CD4-positive, alpha-beta T cell treated with Interleukin-15 for 1 hour (primary cell): ENCODE data around the gene ADGRD2.

ENCODE experiments used
- DNase-seq: peaks from one replicate; pipeline ENCODE4 v3.0.0-alpha.2; 2020

The ADGRD2 gene

GRCh38 chr9:124482431-124483031, 32.3 kb downstream of the ADGRD2 start:
- no peak for DNase-seq

- DNase-seq, result no peak
These were observed 33.2 kb downstream of the ADGRD2 start for GRCh38 chr9:124483481-124483880.

GRCh38 chr9:124485201-124485600, 35.0 kb downstream of the ADGRD2 start:
- DNase-seq, result no peak

DNA sequence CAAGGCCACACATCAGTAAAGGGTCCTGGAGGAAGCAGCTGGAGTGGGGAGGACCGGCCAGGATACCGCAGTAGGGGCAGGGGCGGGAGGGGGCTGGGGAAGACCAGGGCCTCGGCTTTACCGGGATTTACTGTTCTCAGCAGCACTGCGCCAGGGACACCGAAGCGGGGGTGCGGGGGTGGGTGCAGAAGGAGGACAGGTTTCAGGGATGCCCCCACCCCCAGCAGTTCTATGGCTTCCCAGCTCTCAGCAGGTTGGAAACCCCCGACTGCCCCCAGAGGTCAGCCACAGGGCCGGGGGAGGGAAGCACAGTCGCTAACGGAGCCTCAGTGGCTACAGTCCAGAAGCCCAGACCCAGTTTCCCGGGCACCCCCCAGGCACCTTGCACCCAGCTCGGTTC, 35.7 kb downstream of the ADGRD2 start:
- DNase-seq, result no peak

GRCh38 chr9:124486778-124487259, 36.6 kb downstream of the ADGRD2 start:
- DNase-seq, result no peak

- no peak for DNase-seq
These were observed 37.3 kb downstream of the ADGRD2 start for GRCh38 chr9:124487260-124488182.

DNA sequence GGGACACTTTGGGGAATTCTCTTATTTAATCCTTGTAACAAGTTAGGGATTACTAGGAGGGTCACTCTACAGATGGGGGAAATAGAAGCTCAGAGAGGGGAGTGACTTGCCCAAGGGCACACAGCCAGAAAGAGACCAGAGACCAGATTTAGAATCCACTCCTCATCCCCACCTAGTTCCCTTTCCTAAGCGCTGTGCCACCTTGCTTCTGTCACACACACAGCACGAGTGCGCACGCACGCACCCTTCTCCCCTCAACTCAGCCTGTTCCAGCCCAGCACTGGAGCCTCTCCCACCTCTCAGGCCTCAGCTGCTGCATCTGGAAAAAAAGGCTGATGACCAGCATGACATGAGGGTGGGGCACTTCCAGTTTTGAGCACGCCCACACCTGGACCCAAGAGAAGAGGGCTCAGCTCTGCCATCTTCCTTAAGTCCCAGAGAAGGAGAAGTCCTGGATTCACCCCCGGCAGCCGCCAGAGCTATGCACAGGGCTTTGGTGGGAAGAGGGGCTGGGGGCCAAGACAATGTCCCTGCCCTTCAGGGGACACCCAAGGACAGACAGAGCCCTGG, 38.5 kb downstream of the ADGRD2 start:
- no peak for DNase-seq

- no peak for DNase-seq
These were observed 39.0 kb downstream of the ADGRD2 start for GRCh38 chr9:124489222-124489621.

GRCh38 chr9:124490004-124490403, 39.8 kb downstream of the ADGRD2 start:
- no peak for DNase-seq

- DNase-seq, result no peak
These were observed 41.1 kb downstream of the ADGRD2 start for GRCh38 chr9:124491049-124491975.

GRCh38 chr9:124492818-124493217, 42.6 kb downstream of the ADGRD2 start:
- no peak for DNase-seq

- no peak for DNase-seq
These were observed 43.0 kb downstream of the ADGRD2 start for GRCh38 chr9:124493218-124493617.

- no peak for DNase-seq
These were observed 43.7 kb downstream of the ADGRD2 start for GRCh38 chr9:124493794-124494479.

DNA sequence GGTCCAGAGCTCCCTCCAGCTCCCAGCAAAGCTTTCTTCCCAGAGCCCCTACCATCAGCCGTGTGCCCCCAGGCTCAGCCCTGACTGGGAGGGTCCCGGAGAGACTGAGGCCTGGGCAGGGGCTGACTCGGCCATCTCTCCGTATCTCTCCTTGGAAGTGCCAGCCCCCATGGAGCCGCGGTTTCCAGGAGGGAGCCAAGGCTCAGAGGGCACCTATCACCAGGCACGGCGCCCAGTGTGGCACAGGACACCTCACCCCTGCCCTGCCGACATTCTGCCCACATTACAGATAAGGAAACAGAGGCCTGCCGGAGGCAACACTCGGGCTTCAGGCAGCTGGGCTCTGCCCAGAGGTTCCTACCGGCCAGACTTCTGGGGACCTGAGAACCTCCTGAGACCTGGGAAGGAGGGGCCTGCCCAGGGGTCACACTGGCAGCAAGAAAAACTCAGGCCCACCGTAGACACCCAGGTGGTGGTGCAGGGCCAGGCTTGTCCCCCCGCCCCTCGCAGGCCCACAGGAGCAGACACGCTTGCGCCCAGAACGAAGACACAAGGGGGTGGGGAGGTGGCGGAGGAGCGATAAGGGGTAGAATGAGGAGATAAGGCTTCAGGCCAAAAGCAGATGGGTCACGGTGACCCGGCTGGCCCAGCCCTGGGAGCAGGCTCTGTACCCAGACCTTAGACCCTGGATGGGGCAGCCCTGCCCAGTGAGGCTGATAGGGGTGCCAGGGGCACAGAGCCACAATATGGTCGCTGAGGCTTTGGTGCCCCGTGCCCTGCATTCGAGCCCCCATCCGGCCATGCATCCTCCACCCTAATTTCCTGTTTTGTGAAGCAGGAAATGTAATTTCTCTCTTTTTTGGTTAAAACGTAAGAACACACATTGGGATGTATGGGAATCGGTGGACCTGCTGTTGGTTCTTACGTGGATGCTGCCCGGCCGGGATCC, 45.1 kb downstream of the ADGRD2 start:
- DNase-seq, result no peak

DNA sequence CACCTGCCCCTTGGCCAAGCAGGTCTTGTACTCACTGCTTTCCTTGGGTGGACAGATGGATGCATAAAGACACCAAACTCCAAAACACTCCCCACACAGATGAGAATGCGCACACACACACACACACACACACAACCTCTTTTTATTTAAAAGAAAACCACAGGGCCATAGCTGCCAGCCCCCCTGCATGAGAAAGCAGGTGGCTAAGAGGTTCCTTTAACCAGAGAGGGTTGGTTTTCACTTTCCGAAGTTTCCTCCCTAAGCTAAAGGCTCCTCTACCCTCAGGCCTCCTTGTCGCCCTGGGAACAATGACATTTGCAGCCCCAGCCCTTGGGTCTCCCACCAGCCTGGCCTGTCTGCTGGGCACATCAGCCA, 45.8 kb downstream of the ADGRD2 start:
- DNase-seq, result no peak

DNA sequence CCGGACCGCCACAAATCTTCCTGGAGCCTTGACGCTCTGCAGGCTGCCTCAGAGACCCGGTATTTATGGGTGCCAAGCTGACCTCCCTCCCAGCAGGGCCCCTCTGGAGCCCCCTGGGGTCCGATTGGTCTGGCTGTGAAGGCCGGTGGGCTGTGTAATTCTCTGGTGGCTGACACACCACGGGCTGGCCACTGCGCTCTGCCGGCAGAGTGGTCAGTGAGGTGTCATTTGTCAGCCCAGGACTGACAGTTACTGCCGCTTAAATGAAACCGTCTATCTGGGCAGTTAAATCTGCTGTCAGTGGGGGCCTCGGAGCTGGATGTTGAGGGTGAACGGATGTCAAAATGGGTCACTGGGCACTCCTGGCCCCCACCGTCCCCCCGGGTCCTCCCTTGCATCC, 46.2 kb downstream of the ADGRD2 start:
- DNase-seq, result no peak

DNA sequence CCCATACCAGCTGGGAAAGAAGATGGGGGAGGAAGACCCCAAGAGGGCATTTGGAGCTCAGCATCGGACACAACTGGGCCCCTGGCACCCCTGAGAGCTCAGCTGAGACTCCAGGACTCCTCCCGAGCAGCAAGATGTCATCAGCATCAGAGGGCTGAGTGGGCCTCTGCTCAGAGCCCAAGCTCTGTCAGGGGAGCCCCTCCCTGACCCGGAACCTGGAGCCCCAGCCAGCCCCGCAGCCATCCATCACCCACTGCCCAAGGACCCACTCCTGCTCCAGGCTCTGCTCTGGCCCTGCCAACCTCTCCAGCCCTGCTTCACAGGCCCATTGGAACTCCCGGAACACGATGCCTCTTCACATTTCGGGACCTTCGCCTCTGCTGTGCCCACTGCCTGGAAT, 47.2 kb downstream of the ADGRD2 start:
- no peak for DNase-seq

- no peak for DNase-seq
These were observed 47.8 kb downstream of the ADGRD2 start for GRCh38 chr9:124498040-124498439.

DNA sequence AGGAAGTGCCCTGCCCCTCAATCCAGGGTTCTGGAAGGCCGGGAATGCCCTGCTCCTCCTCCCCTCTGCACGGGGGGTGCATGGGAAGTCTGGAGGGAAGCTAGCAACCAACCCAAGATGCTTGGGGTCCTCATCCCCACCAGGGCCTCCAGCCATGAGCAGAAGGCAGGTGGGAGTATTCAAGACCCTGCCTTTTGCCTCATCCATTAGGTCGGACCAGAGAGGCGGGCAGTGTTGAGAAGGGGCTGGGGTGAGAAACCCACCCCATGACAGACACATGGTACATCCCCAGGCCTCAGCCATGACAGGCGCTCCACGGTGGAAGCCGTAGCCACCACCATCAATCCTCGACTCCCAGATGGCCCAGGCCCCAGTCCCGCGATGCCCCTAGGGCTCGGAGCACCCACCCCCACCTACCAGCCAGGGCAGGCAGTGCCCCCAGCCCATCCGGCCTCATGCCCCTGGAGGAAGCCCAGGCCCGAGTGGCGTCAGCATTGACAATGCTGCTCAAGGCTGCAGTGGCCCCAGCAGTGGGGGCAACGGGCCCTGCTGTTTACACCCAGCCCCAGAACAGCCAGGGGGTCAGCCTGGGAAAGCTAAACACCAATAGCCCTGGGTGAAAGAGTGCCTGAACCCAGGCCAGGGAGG, 48.4 kb downstream of the ADGRD2 start:
- DNase-seq, result no peak

GRCh38 chr9:124499216-124499615, 49.0 kb downstream of the ADGRD2 start:
- DNase-seq, result no peak
